Activated T-cell treated with anti-CD3 and anti-CD28 coated beads for 1 hour (primary cell): ENCODE measurements around the gene OR56A4.

ENCODE experiments used
- DNase-seq: peaks from one replicate; pipeline ENCODE4 v3.0.0-alpha.2; 2020; ENCODE audit warnings: low read depth

Gene OR56A4

DNA sequence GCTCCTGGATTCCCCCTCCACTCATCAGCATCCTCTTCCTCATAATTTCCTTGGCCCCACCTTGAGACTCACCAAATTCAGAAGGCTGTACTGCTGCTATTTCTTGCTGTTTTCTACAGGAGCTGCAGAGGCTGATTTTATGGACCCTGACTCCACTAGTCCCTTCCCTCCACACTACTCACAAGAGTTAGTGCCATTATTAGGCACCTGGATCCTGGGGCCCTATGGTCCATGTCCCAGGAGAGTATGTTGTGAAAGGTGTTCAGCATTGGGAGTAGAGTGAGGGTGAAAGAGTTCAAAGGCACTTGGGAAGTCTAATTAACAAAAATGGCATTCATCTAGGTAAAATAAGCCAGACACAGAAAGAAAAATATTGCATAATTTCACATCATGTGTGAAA is at the start of gene OR56A4:
TSS of gene OR56A4 (minus strand) at position 101 of the 400 bp plus-strand sequence. CDS start 3,954 bp downstream, outside the sequence.
- DNase-seq: no peak

DNA sequence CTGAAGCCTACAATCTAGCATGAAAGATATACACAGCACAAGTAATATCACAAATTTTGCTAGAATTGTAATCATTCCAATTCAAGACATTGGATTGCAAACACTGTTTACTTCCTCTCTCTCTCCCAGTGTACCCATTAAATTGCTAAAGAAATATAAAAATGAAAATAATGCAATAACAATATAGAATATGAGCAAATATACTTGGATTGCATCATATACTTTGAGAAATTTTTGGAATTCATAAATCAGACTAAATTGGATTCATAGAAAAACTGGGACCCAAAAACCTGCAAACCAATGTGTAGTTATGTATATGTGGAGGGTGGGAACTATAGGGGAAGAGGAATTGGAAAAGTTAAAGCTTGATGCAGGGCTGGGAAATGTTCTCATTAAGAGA is 48.8 kb upstream of the OR56A4 start:
- no peak for DNase-seq

DNA sequence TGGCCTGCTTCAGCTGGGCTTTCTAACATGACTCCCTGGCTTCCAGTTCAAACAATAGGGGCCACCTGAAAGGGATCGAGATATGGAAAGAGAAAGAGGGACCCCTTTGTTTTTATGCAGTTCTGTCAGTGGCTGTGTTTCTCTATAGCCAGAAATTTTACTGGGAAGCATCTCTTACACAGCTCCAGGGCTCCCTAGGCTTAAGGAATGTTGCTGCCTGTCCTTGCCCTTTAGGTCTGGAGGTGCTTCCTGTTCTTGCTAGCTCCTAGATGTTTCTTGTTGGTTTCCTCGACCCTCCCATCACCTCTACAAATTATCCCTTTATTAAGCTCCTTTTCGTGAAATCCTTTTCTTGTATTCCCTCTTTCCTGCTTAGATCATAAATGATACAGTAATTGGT is 45.6 kb upstream of the OR56A4 start:
- DNase-seq: no peak

DNA sequence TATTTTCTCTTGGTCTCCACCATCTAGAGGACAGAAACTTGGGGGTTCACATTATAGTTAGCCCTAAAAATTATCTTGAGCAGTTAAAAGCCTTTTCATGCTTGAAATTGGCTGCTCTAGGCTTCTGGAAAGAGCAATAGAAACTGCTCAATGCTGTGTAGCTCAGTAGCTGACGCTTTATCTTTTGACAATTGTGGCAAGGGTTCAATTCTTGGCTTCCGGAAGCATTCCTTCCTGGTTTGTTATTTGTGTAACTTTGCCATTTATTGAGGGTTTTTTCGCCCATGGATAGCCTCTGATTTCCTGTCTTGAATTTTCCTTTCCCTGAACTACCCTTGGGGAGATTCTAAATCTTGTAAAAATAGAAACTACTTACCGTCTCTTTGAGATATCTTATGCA is 34.1 kb upstream of the OR56A4 start:
- DNase-seq: no peak

GRCh38 chr11:6030708-6031405 is 24.1 kb upstream of the OR56A4 start, which contains the start of gene OR56A1:
TSS of gene OR56A1 (minus strand) at chr11:6030758. CDS start at chr11:6027692, 3,066 bp downstream.
- DNase-seq: no peak

DNA sequence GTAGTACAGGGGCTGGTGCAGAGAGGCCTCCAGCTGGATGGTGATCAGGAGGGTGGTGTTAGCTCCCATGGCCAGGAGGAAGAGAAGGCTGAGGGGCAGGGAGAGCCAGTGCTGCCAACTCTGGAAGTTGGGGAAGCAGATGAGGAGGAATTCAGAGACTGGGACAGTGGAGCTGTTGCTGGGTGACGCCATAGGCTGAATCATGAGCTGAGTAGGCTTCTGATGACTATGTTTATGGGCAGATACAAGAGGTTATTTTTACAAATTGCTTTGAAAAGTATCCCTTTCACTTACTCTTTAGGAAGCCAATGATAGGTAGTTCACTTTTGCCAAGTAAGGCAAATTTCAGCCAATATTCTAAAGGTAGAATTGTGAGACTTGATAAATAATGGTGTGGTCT is 20.8 kb upstream of the OR56A4 start:
- DNase-seq: no peak

GRCh38 chr11:6025056-6025455 is 18.3 kb upstream of the OR56A4 start:
- no peak for DNase-seq

GRCh38 chr11:6022956-6023355 is 16.2 kb upstream of the OR56A4 start:
- DNase-seq: no peak

- DNase-seq: no peak
Observed at GRCh38 chr11:6013042-6013441, 6.3 kb upstream of the OR56A4 start.

DNA sequence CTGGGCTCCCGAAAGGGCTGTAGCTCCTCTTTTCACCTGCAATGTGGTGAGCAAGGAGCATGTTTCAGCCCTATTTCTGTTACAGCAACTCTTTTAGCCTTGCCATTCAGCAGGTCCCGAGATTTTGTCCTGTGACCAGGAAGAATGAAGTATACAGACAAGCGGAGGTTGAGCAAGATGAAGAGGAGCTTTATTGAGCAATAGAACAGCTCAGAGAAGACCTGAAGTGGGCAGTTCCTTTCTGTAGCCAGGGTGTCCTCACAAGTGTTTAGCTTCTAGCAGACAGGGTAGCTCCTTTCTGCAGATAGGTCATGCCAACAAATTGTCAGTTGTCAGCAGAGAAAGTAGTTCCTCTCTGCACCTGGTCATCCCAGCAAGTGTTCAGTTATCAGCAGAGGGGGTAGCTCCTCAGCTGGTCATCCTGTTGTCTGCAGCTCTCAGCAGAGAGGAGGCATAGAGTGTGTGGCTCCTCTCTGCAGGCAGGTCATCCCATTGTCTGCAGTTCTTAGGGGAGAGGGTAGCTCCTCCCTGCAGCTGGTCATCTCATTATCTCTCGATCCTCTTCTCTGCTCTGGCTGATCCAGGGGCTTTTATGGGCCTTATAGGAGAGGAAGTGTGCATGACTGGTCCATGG is 5.4 kb upstream of the OR56A4 start:
- no peak for DNase-seq

DNA sequence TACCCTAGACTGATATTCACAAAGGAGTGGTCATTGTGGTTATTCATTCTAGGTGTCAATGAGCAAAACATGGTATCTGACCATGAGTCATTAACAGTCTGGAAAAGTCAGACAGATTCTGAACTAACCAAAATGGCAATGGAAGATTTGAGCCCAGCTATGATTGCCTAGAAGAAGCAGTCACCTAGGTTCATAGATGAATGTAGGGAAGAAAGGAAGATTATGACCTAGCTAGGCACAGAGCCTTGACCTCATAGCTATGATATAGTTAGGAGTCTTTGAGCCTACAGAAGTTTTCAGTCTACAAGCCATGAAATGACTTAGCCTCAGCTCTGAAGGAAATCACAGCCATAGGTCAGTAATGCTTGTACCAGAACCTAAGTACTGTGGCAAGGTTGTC is 351 bp downstream of the OR56A4 start:
- DNase-seq: no peak

GRCh38 chr11:6002202-6002699 is 4.5 kb downstream of the OR56A4 start:
- DNase-seq: no peak

- DNase-seq: no peak
Observed at GRCh38 chr11:5994791-5995190, 12.0 kb downstream of the OR56A4 start.

GRCh38 chr11:5992604-5993251 is 14.0 kb downstream of the OR56A4 start:
- no peak for DNase-seq

DNA sequence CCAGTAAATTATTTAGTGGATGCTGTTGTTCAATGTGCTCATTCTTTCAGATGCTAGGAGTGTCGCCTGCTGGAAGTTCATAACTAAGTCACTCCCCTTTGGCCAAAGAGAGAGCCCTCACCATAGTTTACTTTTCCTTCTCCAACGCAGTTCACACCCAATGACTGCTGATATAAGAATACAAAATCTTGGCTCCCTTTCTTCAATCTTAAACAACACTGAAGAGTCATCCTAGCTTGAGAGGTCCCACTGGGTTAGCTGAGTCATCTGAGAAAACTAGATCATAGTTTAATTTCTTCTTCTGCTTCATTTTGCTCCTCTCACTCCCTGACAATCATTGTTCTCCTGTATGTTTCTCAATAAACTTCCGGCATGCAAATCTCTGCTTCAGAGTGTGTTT is 14.6 kb downstream of the OR56A4 start:
- DNase-seq: no peak

DNA sequence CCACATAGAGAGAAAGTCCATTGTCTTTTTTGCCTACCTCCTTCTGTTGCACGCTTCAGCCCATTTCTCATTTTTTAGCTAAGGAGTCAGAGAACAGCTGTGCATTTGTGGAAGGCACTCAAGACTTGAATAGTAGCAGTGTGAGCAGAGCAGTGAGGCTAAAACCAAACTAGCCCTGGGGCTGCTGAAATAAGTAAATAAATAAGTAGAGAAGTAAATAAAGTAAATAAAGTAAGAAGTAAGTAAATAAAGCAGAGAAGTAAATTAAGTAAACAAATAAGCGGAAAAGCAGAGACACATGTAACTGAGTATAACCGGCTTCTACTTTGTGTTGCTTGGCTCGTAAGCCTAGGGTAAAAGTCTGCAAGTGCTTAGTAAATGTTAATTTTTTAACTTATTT is 17.5 kb downstream of the OR56A4 start:
- no peak for DNase-seq

DNA sequence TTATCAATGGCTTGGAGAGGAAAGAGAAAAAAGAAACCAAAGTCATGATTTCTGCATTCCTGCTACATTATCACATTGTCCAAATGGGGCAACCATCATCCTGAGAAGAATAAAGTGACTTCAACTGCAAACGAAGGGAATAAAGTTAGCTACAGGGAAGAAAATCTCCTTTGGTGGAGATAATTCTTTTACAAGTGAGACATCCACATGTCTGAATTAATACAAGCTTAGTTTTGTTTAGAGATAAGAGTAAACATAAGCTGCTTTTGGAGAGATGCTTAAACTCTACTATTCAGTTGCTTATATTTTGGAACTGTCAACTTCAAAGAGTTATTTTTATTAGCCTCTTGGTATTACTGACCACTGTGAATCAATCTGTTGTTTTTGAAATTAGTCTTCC is 19.9 kb downstream of the OR56A4 start, which contains the start of gene OR52L1:
TSS of gene OR52L1 (minus strand) at position 101 of the 400 bp plus-strand sequence. CDS start at position 46, 55 bp downstream.
- no peak for DNase-seq

DNA sequence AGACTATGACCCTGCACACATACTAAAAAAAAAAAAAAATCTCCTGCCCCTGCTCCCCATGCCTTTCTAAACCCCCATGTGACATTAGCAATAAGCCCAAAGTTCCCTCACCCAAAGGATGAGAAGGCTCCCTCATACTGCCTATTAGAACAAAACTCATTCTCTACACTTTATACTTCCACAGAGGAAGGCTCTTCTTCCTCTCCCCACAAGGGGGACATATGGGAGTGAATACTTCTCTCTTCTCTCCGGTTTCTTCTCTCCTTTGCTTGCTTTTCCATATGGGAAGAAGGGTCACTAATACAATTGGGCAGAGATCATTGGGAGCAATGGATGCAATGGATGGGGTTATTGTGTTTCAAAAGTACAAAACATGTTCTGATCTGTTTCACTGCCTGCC is 23.3 kb downstream of the OR56A4 start:
- DNase-seq: no peak

DNA sequence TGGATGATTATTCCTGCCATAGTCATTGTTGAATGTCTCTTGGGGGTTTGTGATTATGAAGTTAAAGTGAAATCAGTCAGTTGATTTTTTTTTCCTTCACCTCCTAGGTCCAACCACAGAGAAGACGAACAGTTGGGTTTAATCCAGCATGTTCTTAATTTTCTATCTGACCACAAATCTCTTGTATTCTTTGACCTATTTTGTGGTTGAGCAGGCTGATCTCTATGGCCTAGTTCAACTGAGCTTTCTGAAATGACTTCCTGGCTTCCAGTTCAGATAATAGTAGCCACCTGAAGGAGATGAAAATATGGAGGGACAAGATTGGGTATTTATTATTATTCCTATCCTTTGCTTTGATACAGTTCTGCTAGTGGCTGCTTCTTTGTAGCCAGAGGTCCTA is 33.2 kb downstream of the OR56A4 start:
- no peak for DNase-seq

GRCh38 chr11:5968394-5968793 is 38.4 kb downstream of the OR56A4 start, which contains the start of gene OR56A5:
TSS of gene OR56A5 (minus strand) at chr11:5968494. CDS start at chr11:5968494, 0 bp downstream.
- no peak for DNase-seq

DNA sequence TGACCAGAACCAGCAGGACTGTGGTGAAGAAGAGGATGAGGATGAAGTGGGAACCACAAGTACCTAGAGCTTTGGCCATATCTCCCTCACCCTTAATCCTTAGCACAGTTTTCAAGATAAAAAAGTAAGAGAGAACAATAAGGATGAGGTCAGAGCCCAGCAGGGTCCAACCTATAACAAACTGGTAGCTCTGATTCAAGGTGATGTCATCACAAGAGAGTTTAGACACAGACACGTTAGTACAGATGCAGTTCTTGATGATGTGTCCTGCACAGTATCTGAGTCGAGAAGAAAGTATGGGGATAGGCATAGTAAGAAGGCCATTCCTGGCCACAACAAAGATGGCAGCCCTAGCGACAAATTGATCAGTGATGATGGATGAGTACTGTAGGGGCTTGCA is 39.0 kb downstream of the OR56A4 start:
- no peak for DNase-seq

- DNase-seq: no peak
Observed at GRCh38 chr11:5966958-5967357, 39.8 kb downstream of the OR56A4 start.
